ENCODE measurements around the gene FOXS1. TPM values are rescaled to one million over a fixed set of nuclear protein-coding genes. Genes with fewer than 3 reads are reported as not detected.

FOXS1 gene
- 2.1 TPM for total RNA-seq
- polyA plus RNA-seq (ENCODE audit: insufficient read depth, low read depth, low replicate concordance) = 9.8 TPM
- long read RNA-seq, donor 1, transcript FOXS1-201 (1 exons, 1,319 nt) = major isoform, 7 of 7 reads
- long read RNA-seq, donor 1, partial matches to known transcripts = 0 of 7 reads
- long read RNA-seq, donor 1, other reads (novel, unspliced or antisense) = 0 of 7 reads
- long read RNA-seq, donor 2, transcript FOXS1-201 (1 exons, 1,319 nt) = major isoform, 11 of 11 reads
- long read RNA-seq, donor 2, partial matches to known transcripts = 0 of 11 reads
- long read RNA-seq, donor 2, other reads (novel, unspliced or antisense) = 0 of 11 reads
- long read RNA-seq, donor 3, transcript FOXS1-201 (1 exons, 1,319 nt) = major isoform, 5 of 5 reads
- long read RNA-seq, donor 3, partial matches to known transcripts = 0 of 5 reads
- long read RNA-seq, donor 3, other reads (novel, unspliced or antisense) = 0 of 5 reads
- long read RNA-seq, donor 4, partial matches to known transcripts = 0 of 2 reads
- long read RNA-seq, donor 4, other reads (novel, unspliced or antisense) = 0 of 2 reads
- long read RNA-seq, donor 5, partial matches to known transcripts = 0 of 1 reads
- long read RNA-seq, donor 5, other reads (novel, unspliced or antisense) = 0 of 1 reads
- long read RNA-seq, donor 6, transcript FOXS1-201 (1 exons, 1,319 nt) = major isoform, 5 of 5 reads
- long read RNA-seq, donor 6, partial matches to known transcripts = 0 of 5 reads
- long read RNA-seq, donor 6, other reads (novel, unspliced or antisense) = 0 of 5 reads
- long read RNA-seq, donor 7, partial matches to known transcripts = 0 of 1 reads
- long read RNA-seq, donor 7, other reads (novel, unspliced or antisense) = 0 of 1 reads
- long read RNA-seq, donor 8, transcript FOXS1-201 (1 exons, 1,319 nt) = major isoform, 11 of 11 reads
- long read RNA-seq, donor 8, partial matches to known transcripts = 0 of 11 reads
- long read RNA-seq, donor 8, other reads (novel, unspliced or antisense) = 0 of 11 reads
- long read RNA-seq, donor 9, transcript FOXS1-201 (1 exons, 1,319 nt) = major isoform, 11 of 11 reads
- long read RNA-seq, donor 9, partial matches to known transcripts = 0 of 11 reads
- long read RNA-seq, donor 9, other reads (novel, unspliced or antisense) = 0 of 11 reads
- long read RNA-seq, donor 10, transcript FOXS1-201 (1 exons, 1,319 nt) = major isoform, 5 of 5 reads
- long read RNA-seq, donor 10, partial matches to known transcripts = 0 of 5 reads
- long read RNA-seq, donor 10, other reads (novel, unspliced or antisense) = 0 of 5 reads

- peaks cover 3% of the 10 kb centered on the region for H3K27me3 ChIP-seq (ENCODE audit: control insufficient read depth, insufficient read depth, low read length)
- peak within 1 kb of the TSS in 2 of 3 donors; percentile 26 to 55 for H3K4me3 ChIP-seq (ENCODE audit: low read length in 3 of 3)
- H3K36me3 ChIP-seq (ENCODE audit: control insufficient read depth in 2 of 3, insufficient read depth in 3 of 3, low read length in 3 of 3) = no peaks in the 10 kb centered on the region
- TF ChIP-seq CTCF (IDR thresholded peaks at IDR 0.05; ENCODE audit: borderline replicate concordance, extremely low read depth, insufficient read depth) = no peak
- DNase-seq (peak; percentile 78 to 94 (median 82)), FAIRE-seq (no peak)
- H3K4me1 ChIP-seq (ENCODE audit: control insufficient read depth in 2 of 3, insufficient read depth in 2 of 3, low read depth in 1 of 3, low read length in 3 of 3) = peaks cover 0 to 18% (median 6%) of the 10 kb centered on the region in 3 donors
- H3K27ac ChIP-seq (ENCODE audit: low read depth in 2 of 2, low read length in 2 of 2) = peak within 1 kb of the TSS; percentile 43 to 60
- intact Hi-C loops (cut with DNase I) = no loop called here
- H3K9me3 ChIP-seq (ENCODE audit: control insufficient read depth in 2 of 3, insufficient read depth in 1 of 3, low read length in 3 of 3) = no peaks in the 10 kb centered on the region
- no peak within 1 kb of the TSS for H3K9ac ChIP-seq (ENCODE audit: low read length in 3 of 3)
Measured at GRCh38 chr20:31845300-31845863, at the start of gene FOXS1. TSS of gene FOXS1 (minus strand) at chr20:31845604. CDS start at chr20:31845542, 62 bp downstream.

DNA sequence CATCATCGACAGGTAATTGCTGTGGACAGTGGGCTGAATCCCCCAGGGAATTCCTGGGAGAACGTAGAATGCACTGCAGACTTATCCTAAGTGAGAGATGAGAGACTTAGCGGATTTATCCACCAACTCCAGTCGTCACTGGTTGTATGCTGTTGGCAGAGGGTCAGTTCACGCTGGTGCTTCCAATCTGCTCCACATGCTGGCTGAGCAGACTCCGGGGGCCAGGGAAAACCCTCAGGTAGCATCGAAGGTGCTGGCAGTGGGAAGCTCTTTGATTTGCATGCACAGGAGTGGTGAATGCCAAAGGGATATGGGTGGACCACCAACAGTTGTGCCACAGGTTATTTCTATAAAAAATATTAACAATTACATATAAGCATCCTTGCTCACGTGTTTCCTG lies 45.2 kb upstream of the FOXS1 start:
- intact Hi-C loops (cut with DNase I) = no loop called here
- Histone ChIP-seq H3K4me3 (ENCODE audit: low read length in 3 of 3) (no peak overlapping the region), H3K9me3 (ENCODE audit: control insufficient read depth in 2 of 3, insufficient read depth in 1 of 3, low read length in 3 of 3) (no peaks in the 10 kb centered on the region), H3K9ac (ENCODE audit: low read length in 3 of 3) (no peak overlapping the region), H3K27ac (ENCODE audit: low read depth in 2 of 2, low read length in 2 of 2) (no peak overlapping the region), H3K27me3 (ENCODE audit: control insufficient read depth, insufficient read depth, low read length) (no peaks in the 10 kb centered on the region), H3K4me1 (ENCODE audit: control insufficient read depth in 2 of 3, insufficient read depth in 2 of 3, low read depth in 1 of 3, low read length in 3 of 3) (no peaks in the 10 kb centered on the region), H3K36me3 (ENCODE audit: control insufficient read depth in 2 of 3, insufficient read depth in 3 of 3, low read length in 3 of 3) (no peaks in the 10 kb centered on the region)
- DNase-seq = no peak
- no peak for FAIRE-seq
- no peak for TF ChIP-seq CTCF (IDR thresholded peaks at IDR 0.05; ENCODE audit: borderline replicate concordance, extremely low read depth, insufficient read depth)

DNA sequence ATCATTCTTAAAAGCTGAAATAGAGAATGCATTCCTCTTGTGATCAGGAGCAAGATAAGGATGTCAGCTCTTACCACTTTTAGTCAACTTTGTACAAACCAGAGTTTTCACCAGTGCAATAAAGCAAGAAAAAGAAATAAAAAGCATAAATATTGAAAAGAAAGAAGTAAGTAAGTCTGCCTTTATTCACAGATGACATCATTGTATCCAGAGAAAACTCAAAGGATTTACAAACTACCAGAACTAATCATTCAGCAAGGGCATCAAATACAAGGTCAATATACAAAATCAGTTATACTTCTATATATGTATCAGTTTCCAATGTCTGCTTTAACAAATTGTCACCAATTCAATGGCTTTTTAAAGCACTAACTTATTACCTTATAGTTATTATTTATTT lies 38.4 kb upstream of the FOXS1 start:
- Histone ChIP-seq H3K27me3 (ENCODE audit: control insufficient read depth, insufficient read depth, low read length) (no peaks in the 10 kb centered on the region), H3K4me3 (ENCODE audit: low read length in 3 of 3) (no peak overlapping the region)
- no peak for TF ChIP-seq CTCF (IDR thresholded peaks at IDR 0.05; ENCODE audit: borderline replicate concordance, extremely low read depth, insufficient read depth)

More for the DNA sequence above, 38.4 kb upstream of the FOXS1 start:
- Histone ChIP-seq H3K36me3 (ENCODE audit: control insufficient read depth in 2 of 3, insufficient read depth in 3 of 3, low read length in 3 of 3) (no peaks in the 10 kb centered on the region), H3K9ac (ENCODE audit: low read length in 3 of 3) (no peak overlapping the region), H3K27ac (ENCODE audit: low read depth in 2 of 2, low read length in 2 of 2) (no peak overlapping the region), H3K4me1 (ENCODE audit: control insufficient read depth in 2 of 3, insufficient read depth in 2 of 3, low read depth in 1 of 3, low read length in 3 of 3) (no peaks in the 10 kb centered on the region), H3K9me3 (ENCODE audit: control insufficient read depth in 2 of 3, insufficient read depth in 1 of 3, low read length in 3 of 3) (no peaks in the 10 kb centered on the region)
- FAIRE-seq = no peak
- no peak for DNase-seq
- intact Hi-C loops (cut with DNase I) = no loop called here
